Cortex of kidney (tissue), 1 donor: ENCODE measurements around the gene PXDN.
"Not testable (repeated sequence)": the region's sequence is repeated elsewhere in the genome, so short reads cannot be mapped to it uniquely, and the experiment has no call there.

Experiments used
- DNase-seq: peaks from one replicate; lab custom pipeline; 2025; lab: John Stamatoyannopoulos, UW

The PXDN gene

DNA sequence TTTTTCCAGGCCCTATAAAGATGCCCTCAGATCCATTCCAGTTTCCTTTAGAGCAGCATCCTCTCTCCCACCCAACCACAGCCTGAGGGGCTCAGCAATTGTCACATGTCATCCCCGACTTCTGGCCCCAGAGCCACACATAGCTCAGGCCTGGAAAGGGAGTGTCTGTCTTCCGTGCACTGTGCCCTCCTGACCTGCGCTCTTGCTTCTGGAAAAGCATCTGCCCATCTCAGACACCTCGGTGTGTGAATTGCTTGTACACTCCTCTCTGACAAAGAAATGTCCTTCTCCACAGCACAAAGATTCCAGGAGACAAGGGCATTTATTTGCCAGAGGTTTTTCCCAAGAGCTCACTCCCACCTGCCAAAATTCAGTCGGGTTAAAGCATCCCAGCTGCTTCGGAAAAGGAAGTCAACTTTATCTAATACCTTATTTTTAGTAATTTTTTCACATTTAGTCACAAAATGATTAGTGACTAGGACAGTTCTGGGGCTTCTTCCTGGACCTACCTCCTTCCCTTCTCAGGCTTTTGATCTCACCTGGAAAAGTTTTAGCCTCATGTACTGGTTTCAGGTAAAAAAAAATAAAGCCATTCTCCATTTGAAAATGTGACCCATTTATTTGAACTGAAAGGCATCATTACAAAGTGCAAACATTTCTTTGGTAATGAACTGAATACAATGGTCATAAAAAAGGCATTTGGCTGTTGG, 112.9 kb downstream of the PXDN start:
- no peak for DNase-seq

DNA sequence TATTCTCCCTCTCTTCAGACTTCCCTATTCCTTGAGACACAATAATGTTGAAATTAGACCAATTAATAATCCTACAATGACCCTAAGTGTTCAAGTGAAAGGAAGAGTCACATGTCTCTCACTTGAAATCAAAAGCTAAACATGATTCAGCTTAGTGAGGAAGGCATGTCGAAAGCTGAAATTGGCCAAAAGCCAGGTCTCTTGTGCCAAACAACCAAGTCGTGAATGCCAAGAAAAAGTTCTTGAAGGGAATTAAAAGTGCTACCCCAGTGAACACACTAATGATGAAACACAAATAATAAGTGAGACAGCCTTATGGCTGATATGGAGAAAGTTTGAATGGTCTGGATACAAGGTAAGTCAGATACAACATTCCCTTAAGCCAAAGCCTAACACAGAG, 115.4 kb downstream of the PXDN start:
- no peak for DNase-seq

DNA sequence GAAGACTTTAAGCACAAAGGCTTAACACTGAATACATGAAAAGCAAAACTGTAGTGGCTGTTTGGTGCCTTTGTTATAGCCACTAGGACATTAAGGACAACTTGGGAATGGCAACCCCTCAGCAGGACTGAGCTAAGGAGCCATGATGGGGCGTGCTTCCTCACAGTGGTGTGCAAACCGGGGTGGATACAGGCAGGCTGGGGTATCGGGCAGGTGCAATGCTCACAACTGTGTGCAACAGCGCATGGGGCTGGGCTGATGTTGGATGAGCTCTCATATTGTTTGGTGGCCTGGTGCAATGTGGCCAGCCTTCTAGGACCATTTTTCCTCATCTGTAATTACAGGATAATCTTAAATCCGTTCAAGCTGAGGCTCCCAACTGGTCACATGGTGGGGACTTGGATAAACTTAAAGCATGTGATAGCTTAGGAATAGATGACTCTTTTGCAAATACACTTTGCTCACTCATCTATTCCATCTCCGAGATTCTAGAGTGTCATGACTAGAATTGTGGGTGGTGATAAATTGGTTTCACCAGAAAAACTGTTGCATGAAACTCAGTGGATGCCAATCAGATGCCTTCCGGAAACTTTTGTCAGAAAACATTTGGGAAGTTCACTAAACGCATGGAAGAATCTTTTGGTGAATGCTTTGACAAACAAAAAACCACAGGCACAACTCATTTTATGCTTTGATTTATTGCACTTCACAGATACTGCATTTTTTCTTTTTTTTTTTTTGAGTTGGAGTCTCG, 116.5 kb downstream of the PXDN start:
- no peak for DNase-seq

DNA sequence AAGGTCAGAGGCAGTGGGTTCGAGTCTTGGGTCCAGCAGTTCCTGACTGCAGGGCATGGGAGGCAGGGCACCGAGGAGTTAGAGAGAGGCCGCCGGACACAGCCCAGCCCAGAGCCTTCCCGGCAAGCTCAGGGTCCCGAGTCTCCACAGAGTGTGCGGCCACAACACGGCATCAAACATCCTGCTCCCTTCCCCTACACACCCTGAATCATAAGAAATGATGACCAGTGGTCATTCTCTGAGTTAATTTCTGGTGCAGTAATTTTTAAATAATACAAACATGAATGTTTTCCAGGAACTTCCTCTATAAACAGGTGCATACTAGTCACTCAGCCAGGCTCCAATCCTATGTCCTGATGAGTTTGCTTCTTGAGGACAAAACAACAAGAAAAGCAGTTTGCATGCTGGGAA, 118.0 kb downstream of the PXDN start:
- no peak for DNase-seq

DNA sequence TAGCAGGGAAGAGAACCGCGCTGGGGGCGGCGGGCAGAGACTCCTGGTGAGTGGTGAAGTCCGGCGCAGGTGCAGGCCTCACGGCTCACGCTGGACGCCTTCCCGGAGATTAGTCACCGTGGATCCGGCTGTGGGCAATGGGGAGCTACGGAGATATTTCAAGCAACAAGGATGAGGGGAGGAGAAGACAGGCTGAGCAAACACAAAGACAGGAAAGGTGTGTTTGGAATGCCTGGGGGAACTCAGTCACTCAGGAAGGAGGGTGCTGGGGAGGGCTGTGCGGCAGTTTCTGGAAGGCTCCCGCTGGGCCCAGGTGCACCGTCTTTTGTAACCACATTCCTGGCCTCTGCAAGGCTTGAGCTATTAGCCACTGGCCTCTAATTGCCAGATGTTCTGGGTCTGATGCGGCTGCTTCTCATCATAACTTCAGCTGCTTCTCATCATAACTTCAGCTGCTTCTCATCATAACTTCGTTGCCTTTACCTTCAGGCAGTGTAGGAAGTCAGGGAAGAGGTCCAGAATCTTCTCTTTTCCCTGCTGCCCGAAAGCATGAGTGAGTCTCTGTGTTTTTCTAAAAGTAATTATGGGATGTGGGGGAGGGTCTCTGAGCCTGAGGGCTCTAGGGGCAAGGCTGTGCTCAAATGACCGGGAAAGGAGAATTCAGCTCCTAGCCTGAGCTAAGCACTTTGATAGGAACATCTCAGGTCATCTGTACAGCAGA, 118.9 kb downstream of the PXDN start:
- DNase-seq = no peak

DNA sequence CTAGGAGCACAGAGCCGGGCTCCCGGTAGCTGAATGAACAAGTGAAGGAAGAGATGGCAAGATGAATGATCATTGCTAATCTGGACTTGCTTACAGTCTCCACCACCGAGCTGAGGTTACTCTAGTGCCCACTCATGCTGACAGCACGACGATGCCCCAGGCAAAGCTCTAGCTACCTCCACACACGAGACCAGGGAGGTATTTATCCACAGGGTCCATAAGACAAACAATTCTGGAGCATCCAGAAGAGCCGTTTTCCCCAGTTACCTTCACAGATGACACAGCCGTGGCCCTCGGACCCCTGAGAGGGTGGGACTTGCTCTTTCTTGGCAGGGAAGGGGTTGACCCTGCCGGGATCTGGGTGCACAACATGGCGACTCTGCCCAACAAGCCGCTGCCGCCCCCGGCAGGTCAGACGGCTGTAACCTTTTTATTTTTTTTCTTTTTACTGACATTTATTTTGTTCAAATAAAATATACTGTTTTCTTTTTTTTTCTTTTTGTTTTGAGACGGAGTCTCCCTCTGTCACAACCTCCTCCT, 120.3 kb downstream of the PXDN start:
- DNase-seq = no peak

DNA sequence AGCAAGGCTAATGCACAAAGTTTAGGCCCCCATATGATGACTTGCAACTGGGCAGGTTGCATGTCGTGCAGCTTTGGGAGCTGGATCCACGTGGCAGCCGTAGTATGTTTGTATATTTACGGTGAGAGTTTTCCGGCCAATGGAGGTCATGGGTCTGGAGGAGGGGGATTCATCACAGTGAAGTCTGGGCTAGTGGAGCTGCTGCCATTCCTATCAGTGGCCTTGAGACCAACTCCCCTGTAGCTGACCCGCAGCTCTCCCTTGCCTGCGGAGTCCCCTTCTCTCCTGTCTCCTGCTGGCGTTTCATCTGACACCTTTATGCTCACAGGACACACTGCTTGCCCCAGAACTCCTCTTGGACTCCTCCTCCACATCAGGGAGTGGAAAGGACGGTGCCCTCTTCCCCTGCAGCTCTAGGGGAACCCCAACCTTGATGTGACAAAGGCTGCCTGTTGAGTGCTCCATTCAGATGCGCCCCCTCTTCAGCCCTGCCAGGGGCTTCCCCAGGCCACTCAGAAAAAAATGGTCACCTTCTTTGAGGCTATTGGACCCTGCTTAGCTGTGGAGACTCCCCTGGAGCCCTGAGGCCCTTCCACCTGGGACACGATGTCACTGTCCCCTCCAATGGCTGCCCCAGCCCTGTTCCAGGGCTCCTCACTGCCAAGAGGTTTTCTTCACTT, 121.7 kb downstream of the PXDN start:
- DNase-seq = no peak

DNA sequence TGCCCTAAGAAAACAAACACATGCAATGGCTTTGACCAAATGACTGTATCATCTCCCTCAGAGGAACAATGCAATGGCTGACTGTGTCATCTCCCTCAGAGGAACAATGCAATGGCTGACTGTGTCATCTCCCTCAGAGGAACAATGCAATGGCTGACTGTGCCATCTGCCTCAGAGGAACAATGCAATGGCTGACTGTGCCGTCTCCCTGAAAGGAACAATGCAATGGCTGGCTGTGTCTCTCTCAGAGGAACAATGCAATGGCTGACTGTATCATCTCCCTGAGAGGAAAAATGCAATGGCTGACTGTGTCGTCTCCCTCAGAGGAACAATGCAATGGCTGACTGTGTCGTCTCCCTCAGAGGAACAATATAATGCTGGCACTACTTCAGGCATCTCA, 122.3 kb downstream of the PXDN start:
- DNase-seq = not testable (repeated sequence)

DNA sequence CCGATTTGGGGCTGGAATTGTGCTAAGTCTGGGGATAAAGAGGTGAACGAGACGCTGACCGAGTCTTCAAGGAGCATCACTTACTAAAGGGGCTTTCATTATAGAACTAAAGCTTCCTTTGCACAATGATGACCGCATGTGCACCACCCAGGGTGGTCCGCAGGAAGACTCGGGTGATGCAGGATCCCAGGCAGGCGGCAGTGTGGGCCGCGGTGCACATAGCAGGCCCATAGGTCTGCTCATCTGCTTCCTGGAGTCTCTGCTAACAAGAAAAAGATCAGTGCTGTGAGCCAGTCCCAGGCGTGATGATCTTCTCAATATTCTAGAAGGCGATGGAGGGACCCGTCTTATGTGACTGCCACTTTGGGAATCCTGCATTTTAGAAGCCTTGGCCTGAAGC, 122.8 kb downstream of the PXDN start:
- no peak for DNase-seq

DNA sequence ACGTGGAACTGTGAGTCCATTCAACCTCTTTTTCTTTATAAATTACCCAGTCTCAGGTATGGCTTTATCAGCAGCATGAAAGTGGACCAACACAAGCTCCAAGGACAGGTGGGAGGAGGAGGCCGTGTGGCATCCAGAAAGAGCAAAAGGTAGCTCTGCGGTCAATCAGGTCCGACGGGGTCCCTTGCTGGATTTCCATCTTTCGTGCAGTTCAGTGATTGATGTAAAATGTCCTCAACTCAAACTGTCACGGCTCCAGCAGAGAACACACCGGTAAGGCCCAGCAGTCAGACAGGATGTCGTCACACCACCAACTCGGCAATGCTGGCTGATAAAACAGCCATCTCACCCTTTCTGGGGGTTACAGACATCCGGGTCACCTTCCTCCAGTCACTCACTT, 123.3 kb downstream of the PXDN start:
- DNase-seq = no peak

DNA sequence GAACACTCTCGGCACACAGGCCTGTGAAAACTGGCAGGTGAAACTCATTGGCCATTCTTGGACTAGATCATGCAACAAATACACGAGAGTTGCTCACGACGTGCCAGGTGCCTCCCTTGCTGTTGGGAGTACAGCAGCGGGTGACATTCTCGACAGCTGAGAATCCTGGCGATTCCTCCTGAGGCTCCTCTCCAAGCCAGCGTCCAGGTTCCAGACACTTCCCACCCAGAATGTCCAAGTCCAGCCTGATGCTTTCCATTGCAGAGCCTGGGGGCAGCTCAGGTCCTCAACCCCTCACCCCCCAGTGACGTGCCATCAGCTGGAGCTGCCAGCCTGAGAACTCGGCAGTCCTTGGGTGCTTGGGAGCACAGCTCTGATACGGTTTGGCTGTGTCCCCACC, 124.2 kb downstream of the PXDN start:
- no peak for DNase-seq

DNA sequence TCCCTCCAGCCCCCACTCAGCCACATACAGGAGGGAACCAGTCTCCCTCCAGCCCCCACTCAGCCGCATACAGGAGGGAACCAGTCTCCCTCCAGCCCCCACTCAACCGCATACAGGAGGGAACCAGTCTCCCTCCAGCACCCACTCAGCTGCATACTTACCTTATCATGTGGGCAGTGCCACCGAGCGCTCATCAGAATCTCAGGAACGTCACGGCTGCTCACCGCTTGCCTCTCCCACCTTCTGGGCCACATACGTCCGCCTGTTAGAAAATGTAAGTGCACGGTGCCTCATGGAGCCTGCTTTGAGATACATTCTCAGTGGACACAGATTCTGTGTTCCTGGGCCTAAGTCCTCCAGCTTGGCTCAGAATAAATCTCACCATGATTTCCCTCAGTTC, 124.8 kb downstream of the PXDN start:
- DNase-seq = no peak

DNA sequence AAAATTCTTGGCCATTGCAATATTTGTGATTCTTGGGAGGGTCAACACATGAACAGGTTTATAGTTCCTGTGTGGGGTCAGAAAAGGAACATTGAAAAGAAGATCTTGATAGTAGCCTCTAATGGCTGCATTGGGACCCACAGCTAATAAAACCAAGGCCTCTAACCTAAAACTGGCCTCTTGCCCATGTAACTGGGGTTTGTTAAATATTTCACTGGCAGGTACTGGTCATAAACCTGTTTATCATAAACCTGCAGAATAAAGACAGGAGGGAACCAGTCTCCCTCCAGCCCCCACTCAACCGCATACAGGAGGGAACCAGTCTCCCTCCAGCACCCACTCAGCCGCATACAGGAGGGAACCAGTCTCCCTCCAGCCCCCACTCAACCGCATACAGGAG, 125.3 kb downstream of the PXDN start:
- no peak for DNase-seq

DNA sequence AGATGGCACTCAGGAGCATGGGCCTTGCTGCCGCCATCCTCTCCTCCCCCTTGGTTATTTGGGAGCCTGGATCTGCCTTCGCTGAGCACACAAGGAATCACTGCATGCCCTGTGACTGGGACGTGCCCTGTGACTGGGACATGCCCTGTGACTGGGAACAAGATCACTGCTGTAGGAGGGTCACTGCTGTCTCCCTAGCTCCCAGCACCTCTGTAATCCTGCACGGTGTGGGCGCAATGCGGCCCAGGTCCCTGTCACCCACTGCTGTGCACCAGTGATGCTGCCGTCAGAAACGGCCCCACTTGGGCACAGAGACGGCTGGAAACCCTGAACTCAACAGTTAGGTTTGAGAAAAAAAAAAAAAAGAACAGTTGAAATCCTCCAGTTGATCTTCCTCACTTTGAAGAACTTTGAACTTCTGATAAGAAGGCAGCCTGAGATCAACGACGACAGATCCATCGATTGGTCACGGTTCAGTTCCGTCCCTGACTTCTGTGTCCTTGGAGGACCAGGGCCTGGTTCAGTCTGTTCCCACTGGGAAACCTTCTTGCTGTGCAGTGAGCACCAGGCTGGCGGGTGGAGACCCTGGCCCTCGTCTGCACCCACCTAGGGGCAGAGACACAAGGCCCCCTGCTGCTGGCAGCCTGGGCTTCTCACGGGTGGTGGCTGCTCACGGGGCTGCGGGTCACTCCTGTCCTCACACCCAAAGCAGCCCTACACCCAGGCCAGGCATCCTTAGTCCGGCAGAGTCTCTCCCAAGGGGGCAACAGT, 125.9 kb downstream of the PXDN start:
- no peak for DNase-seq

DNA sequence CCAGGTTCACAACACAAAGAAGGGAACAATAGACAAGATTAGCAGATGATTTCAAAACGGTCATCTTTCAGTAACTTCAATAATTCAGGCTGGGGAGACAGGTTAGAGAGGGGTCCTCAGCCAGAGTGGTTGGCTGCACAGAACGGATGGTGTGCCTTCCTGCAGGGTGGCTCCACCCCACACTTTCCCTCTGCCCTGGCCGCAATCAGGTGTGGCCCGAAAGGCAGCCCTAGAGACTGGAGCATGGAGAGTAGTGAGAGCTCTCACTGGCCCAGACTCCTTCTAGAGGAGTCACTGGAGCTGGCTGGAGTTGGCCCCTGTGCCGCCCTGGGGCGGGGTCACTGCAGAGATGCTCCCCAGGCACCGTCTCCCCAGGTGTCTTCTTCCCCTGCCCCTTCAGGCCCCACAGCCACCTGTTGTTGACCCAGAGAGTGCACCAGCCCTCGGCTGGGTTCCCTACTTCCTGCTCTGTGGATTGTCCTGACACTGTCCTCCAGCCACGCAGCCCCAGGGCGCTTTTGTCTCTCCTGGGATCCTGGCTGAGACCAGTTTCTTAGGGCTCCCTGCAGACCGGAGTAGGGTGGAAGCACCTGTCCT, 126.8 kb downstream of the PXDN start:
- DNase-seq = no peak

DNA sequence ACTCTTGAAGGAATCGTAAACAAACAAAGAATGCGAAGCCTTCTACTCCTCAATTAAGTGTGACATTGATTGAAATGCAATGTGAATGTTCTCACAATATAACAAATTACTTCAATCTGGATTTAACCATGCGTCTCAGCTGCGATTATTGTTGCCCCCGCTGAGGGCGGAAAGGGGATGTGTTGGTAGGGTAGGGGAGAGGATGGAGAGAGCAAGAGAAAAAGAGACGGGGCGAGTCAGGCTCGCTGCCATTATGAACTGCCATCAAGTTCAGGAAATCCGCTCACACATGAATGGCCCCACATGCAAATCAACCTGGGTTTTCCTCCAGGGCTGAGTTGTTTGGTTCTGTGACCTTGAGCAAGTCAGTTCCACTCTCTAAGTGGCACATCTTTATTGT, 129.8 kb downstream of the PXDN start:
- no peak for DNase-seq

DNA sequence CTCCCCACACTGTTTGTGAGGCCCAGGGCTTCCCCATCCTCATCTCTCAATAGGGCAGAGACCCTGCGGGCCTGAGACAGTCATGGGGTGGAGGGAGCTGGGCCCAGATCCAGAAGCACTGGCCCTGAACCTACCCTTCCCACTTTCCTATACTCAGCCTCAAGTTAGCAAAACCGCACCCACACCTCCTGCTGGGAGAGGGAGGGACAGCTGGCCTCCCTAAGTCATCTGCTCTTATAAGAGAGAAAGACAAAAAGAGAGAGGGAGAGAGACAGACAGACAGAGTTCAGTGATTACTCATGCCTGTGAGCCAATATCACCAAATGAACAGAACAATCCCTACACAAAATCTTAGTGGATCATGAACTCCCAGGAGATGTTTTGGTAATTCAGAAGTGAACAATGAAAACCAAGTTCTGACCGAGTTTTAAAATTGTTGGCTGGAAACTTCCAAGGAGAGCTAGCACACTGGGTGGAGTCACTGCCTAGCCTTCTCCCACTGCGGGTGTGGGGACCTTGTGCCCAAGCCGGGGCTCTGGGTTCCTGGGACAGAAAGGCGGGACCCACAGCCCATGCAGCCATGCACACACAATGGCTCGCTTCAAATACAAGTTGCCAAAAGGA, 130.5 kb downstream of the PXDN start:
- no peak for DNase-seq

DNA sequence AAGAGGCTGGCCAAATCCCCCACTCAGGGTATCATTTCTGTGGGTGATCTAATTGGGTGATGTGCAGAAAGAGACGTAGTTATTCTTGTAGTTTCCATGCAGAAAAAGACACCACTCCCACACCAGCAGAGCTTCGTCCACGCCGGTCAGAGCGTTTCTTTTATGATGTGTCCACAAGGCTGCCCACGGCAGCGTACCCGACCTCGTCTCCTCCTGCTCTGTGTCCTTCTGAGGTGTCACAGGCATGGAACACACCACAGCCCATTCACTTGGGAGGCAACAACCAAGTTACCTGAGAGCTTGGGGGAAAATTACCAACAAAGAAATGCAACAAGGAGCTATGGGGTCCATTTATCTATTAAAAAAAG, 131.3 kb downstream of the PXDN start:
- DNase-seq = no peak

DNA sequence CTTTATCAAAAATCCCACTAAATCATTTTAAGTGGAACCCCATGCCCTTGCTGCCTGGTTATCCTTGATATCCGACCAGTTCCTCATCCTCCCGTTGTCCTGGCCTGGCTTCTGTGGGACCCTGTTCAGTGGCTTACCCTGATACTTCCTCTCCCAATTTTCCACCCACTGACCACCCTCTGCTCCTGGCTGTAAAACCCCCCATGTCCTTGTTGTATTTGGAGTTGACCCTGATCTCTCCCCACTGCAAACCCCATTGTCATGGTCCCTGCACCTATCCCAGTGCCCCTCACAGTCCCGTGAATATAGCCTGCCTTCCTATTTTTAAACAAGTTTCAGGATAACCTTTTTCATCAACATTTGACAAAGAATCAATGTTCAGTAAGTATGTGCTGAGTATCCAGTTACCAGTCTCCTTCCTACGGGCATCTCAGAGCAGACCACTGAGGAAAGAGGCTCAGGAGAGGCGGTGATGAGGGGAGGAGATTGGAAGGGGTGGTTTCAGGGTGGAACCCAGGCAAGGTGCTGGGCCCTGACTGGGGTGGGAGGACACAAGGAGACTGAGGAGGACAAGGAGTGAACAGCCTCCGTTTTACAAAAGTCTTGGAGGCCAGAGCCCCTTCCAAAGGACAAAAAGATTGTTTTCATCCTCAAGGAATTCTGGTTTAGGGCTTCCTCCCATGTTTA, 131.8 kb downstream of the PXDN start:
- DNase-seq = no peak

DNA sequence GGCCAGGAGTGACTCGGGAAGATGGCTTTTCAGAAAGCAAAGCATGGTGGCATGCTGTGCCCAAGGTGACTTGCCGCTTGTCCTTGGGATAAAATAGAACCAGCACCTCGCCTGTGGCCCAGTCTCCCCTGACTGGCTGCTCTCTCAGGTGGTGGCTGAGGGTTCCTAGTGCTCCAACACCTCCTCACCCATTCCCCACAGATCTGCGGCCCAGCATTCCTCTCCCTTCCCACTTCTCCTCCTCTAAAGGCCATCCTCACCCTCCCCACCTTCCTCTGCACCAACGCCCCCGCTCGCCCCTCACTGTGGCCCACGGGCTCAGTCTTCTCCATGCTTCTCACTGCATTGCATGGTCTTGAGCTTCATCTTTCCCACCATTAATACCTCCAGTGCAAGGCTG, 132.4 kb downstream of the PXDN start:
- DNase-seq = no peak
